Activated naive CD4-positive, alpha-beta T cell treated with anti-CD3 and anti-CD28 coated beads, Interleukin-2, amount 10 ng/mL, durations not matched to agents 7 days and 5 days (primary cell): Measurements from ENCODE around the gene KLHL6.

Source experiments
- CTCF ChIA-PET: fragments of 350-600 bp; sonication (Branson Sonifier 250); formaldehyde crosslinking; loops from one replicate; lab custom pipeline; 2021; ENCODE audit warnings: antibody characterized with exemption; lab: Charles Lee
- DNase-seq: peaks from one replicate; pipeline ENCODE4 v3.0.0-alpha.2; 2020
- H3K27ac Mint-ChIP-seq: one replicate; pipeline ENCODE4 v1.8.0; 2021; ENCODE audit warnings: mild to moderate bottlenecking, moderate library complexity, mixed read lengths
- H3K27me3 Mint-ChIP-seq: one replicate; pipeline ENCODE4 v1.8.0; 2021; ENCODE audit warnings: mild to moderate bottlenecking, mixed read lengths
- H3K36me3 Mint-ChIP-seq: one replicate; pipeline ENCODE4 v1.8.0; 2021; ENCODE audit warnings: mixed read lengths
- H3K4me1 Mint-ChIP-seq: one replicate; pipeline ENCODE4 v1.8.0; 2021; ENCODE audit warnings: mixed read lengths
- H3K4me3 Mint-ChIP-seq: one replicate; pipeline ENCODE4 v1.8.0; 2021; ENCODE audit warnings: mild to moderate bottlenecking, moderate library complexity, mixed read lengths
- H3K9me3 Mint-ChIP-seq: one replicate; pipeline ENCODE4 v1.8.0; 2021; ENCODE audit warnings: mixed read lengths

The KLHL6 gene

GRCh38 chr3:183554377-183554776 is 1.1 kb downstream of the KLHL6 start:
- H3K4me1 Mint-ChIP-seq, result peaks cover 67% of the 10 kb centered on the region
- CTCF ChIA-PET, result interaction anchor here (0.8 kb wide), 1 partner anchor 33 kb away, joined by 3 read pairs; no protein-coding TSS in a partner anchor
- DNase-seq, result peak; percentile 32

GRCh38 chr3:183553334-183554026 is 2.0 kb downstream of the KLHL6 start:
- CTCF ChIA-PET, result interaction anchor here (1.1 to 1.3 kb wide), 2 partner anchors 70 to 72 kb away, joined by 3 to 4 read pairs; no protein-coding TSS in a partner anchor

More at GRCh38 chr3:183554377-183554776, 1.1 kb downstream of the KLHL6 start:
- H3K4me3 Mint-ChIP-seq, result peak overlapping the region; percentile 97
- no peaks in the 10 kb centered on the region for H3K9me3 Mint-ChIP-seq
- no peaks in the 10 kb centered on the region for H3K27me3 Mint-ChIP-seq
- peaks cover 37% of the 10 kb centered on the region for H3K36me3 Mint-ChIP-seq
- H3K27ac Mint-ChIP-seq, result peak overlapping the region; percentile 98

GRCh38 chr3:183551930-183552329 is 3.6 kb downstream of the KLHL6 start:
- no peak for DNase-seq
- H3K4me1 Mint-ChIP-seq, result peaks cover 73% of the 10 kb centered on the region
- no peak overlapping the region for H3K27ac Mint-ChIP-seq
- H3K9me3 Mint-ChIP-seq, result no peaks in the 10 kb centered on the region
- no peak overlapping the region for H3K4me3 Mint-ChIP-seq
- CTCF ChIA-PET, result interaction anchor here (0.9 to 1.3 kb wide), 4 partner anchors 36 to 71 kb away, joined by 3 to 4 read pairs (median 4); no protein-coding TSS in a partner anchor
- no peaks in the 10 kb centered on the region for H3K27me3 Mint-ChIP-seq
- H3K36me3 Mint-ChIP-seq, result peaks cover 46% of the 10 kb centered on the region

More at GRCh38 chr3:183553334-183554026, 2.0 kb downstream of the KLHL6 start:
- H3K4me3 Mint-ChIP-seq, result peak overlapping the region; percentile 97
- H3K36me3 Mint-ChIP-seq, result peaks cover 40% of the 10 kb centered on the region
- H3K9me3 Mint-ChIP-seq, result no peaks in the 10 kb centered on the region
- peaks cover 73% of the 10 kb centered on the region for H3K4me1 Mint-ChIP-seq
- H3K27ac Mint-ChIP-seq, result peak overlapping the region; percentile 98
- no peaks in the 10 kb centered on the region for H3K27me3 Mint-ChIP-seq
- no peak for DNase-seq

GRCh38 chr3:183548262-183548769 is 7.2 kb downstream of the KLHL6 start:
- Mint-ChIP-seq H3K4me1 (peaks cover 60% of the 10 kb centered on the region), H3K9me3 (no peaks in the 10 kb centered on the region), H3K36me3 (peaks cover 41% of the 10 kb centered on the region), H3K4me3 (no peak overlapping the region), H3K27me3 (no peaks in the 10 kb centered on the region), H3K27ac (no peak overlapping the region)
- CTCF ChIA-PET, result interaction anchor here (1.7 kb wide), 1 partner anchor 32 kb away, joined by 3 read pairs; no protein-coding TSS in a partner anchor
- no peak for DNase-seq

DNA sequence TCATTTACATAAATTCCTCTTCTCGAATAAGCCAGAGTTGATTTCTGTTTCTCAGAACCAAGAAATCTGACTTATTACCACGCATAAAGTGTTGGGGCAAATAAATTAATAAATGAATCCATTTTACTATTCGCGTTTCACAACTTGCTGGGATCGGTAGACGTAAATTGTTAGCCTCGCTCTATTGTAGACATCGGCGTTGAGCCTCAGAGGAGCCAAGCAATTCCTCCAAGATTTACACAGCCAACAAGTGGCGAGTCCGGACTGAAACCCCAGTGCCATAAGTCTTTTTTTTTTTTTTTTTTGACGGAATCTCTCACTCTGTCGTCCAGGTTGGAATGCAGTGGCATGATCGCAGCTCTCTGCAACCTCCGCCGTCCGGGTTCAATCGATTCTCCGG is 8.9 kb downstream of the KLHL6 start:
- Mint-ChIP-seq H3K4me3 (no peak overlapping the region), H3K4me1 (peaks cover 63% of the 10 kb centered on the region), H3K9me3 (no peaks in the 10 kb centered on the region), H3K27ac (no peak overlapping the region), H3K36me3 (peaks cover 41% of the 10 kb centered on the region), H3K27me3 (no peaks in the 10 kb centered on the region)
- CTCF ChIA-PET, result no interaction called here
- no peak for DNase-seq

DNA sequence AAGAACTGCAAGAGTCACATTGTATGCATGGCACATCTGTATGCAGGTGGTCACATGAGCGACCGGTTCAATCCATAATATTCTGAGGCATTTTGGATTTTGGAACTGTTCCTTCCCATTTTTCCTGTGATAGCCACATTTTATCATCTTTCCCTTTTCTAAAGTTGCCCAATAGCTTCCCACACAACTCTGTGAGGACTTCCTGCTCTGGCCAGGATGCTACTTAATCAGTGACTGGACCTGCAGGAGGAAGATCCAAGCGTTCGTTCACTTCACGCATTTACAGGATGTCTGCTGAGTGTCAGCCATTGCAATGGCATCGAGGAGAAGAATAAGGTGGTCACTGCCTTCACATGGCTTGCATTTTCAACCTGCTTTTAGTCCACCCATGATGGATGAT is 9.8 kb downstream of the KLHL6 start:
- H3K27me3 Mint-ChIP-seq, result no peaks in the 10 kb centered on the region
- no peaks in the 10 kb centered on the region for H3K9me3 Mint-ChIP-seq
- DNase-seq, result no peak
- CTCF ChIA-PET, result no interaction called here
- H3K4me1 Mint-ChIP-seq, result peaks cover 63% of the 10 kb centered on the region
- peaks cover 38% of the 10 kb centered on the region for H3K36me3 Mint-ChIP-seq
- H3K4me3 Mint-ChIP-seq, result no peak overlapping the region
- no peak overlapping the region for H3K27ac Mint-ChIP-seq

DNA sequence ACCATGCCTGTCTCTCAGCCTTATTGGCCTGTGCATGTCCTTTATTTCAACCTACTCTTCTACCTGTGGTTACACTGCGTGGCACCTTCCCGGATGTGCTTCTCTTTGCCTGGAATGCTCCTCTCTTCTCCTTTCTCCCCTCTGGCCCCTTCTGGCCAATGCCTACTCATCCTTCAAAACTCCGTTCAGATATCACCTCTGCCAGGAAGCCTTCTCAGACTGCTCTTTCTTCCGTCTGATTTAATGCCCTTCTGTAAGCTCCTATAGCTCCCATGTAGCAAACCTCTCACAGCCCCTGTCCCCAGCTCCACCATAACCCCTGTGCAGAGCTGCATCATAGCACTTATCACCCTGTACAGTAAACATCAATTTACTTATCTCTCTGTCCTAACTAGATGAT is 13.2 kb downstream of the KLHL6 start:
- Mint-ChIP-seq H3K4me1 (peaks cover 65% of the 10 kb centered on the region), H3K9me3 (no peaks in the 10 kb centered on the region), H3K27ac (peak overlapping the region; percentile 85), H3K4me3 (no peak overlapping the region), H3K27me3 (no peaks in the 10 kb centered on the region), H3K36me3 (peaks cover 34% of the 10 kb centered on the region)
- CTCF ChIA-PET, result no interaction called here
- no peak for DNase-seq

- H3K36me3 Mint-ChIP-seq, result peaks cover 34% of the 10 kb centered on the region
- H3K4me1 Mint-ChIP-seq, result peaks cover 68% of the 10 kb centered on the region
- H3K9me3 Mint-ChIP-seq, result no peaks in the 10 kb centered on the region
- H3K27me3 Mint-ChIP-seq, result no peaks in the 10 kb centered on the region
- DNase-seq, result peak; percentile 46
- no peak overlapping the region for H3K4me3 Mint-ChIP-seq
- H3K27ac Mint-ChIP-seq, result peak overlapping the region; percentile 85
- CTCF ChIA-PET, result interaction anchor here (0.7 to 0.9 kb wide), 3 partner anchors 14 to 61 kb away, joined by 3 to 6 read pairs (median 3); no protein-coding TSS in a partner anchor
Observed at GRCh38 chr3:183541738-183542137, 13.8 kb downstream of the KLHL6 start.

DNA sequence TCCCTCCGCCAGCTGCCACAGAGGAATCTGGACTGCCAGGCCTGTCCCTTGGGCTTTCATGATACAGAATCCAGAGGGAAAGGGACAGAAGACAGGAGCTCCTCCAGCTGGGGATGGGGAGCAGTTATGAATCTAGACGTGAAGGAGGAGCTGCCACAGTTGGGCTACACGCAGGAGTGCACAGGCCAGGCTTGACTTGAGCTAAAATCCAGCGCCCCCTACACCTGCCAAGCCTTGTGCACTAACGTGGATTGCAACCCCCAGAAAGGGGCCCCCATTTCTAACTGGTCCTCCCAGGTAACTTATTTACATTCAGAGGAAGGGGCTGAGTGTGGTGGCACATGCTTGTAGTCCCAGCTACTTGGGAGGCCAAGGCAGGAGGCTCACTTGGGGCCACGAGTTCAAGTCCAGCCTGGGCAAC is 14.3 kb downstream of the KLHL6 start:
- H3K9me3 Mint-ChIP-seq, result no peaks in the 10 kb centered on the region
- H3K27me3 Mint-ChIP-seq, result no peaks in the 10 kb centered on the region
- H3K4me1 Mint-ChIP-seq, result peaks cover 69% of the 10 kb centered on the region
- H3K4me3 Mint-ChIP-seq, result no peak overlapping the region
- CTCF ChIA-PET, result interaction anchor here (0.7 to 1.0 kb wide), 4 partner anchors 14 to 226 kb away, joined by 3 to 6 read pairs (median 4); no protein-coding TSS in a partner anchor
- peak overlapping the region; percentile 85 for H3K27ac Mint-ChIP-seq
- peaks cover 32% of the 10 kb centered on the region for H3K36me3 Mint-ChIP-seq
- DNase-seq, result no peak

GRCh38 chr3:183540501-183541234 is 14.8 kb downstream of the KLHL6 start:
- peak overlapping the region; percentile 85 for H3K27ac Mint-ChIP-seq
- CTCF ChIA-PET, result interaction anchor here (0.6 to 1.4 kb wide), 6 partner anchors 13 to 744 kb away, joined by 3 to 6 read pairs (median 4); no protein-coding TSS in a partner anchor
- peaks cover 31% of the 10 kb centered on the region for H3K36me3 Mint-ChIP-seq
- peak overlapping the region; percentile 16 for H3K4me3 Mint-ChIP-seq
- no peak for DNase-seq
- no peaks in the 10 kb centered on the region for H3K27me3 Mint-ChIP-seq
- no peaks in the 10 kb centered on the region for H3K9me3 Mint-ChIP-seq
- peaks cover 70% of the 10 kb centered on the region for H3K4me1 Mint-ChIP-seq

GRCh38 chr3:183539811-183540210 is 15.7 kb downstream of the KLHL6 start:
- CTCF ChIA-PET, result interaction anchor here (1.4 kb wide), 1 partner anchor 12 kb away, joined by 4 read pairs; no protein-coding TSS in a partner anchor
- Mint-ChIP-seq H3K36me3 (peaks cover 28% of the 10 kb centered on the region), H3K27me3 (no peaks in the 10 kb centered on the region), H3K4me1 (peaks cover 68% of the 10 kb centered on the region), H3K9me3 (no peaks in the 10 kb centered on the region), H3K27ac (peak overlapping the region; percentile 85), H3K4me3 (no peak overlapping the region)
- DNase-seq, result no peak

- CTCF ChIA-PET, result no interaction called here
- Mint-ChIP-seq H3K27ac (no peak overlapping the region), H3K36me3 (peaks cover 28% of the 10 kb centered on the region), H3K4me3 (no peak overlapping the region), H3K27me3 (no peaks in the 10 kb centered on the region), H3K4me1 (peaks cover 66% of the 10 kb centered on the region), H3K9me3 (no peaks in the 10 kb centered on the region)
- DNase-seq, result no peak
Observed at GRCh38 chr3:183538486-183538885, 17.0 kb downstream of the KLHL6 start.

- CTCF ChIA-PET, result interaction anchor here (1.0 kb wide), 1 partner anchor 16 kb away, joined by 3 read pairs; no protein-coding TSS in a partner anchor
Observed at GRCh38 chr3:183537295-183537730, 18.2 kb downstream of the KLHL6 start.

More at GRCh38 chr3:183537295-183537730, 18.2 kb downstream of the KLHL6 start:
- Mint-ChIP-seq H3K27me3 (no peaks in the 10 kb centered on the region), H3K27ac (no peak overlapping the region), H3K4me3 (no peak overlapping the region), H3K9me3 (no peaks in the 10 kb centered on the region), H3K36me3 (peaks cover 32% of the 10 kb centered on the region), H3K4me1 (peaks cover 61% of the 10 kb centered on the region)
- no peak for DNase-seq
